H1 (cell line): Measurements from ENCODE around the gene SLC15A3. TPM values are rescaled to one million over a fixed set of nuclear protein-coding genes. Genes with fewer than 3 reads are reported as not detected.

Experiments
- BACH1 ChIP-seq: IDR thresholded peaks from 2 replicates; pipeline ENCODE4 v1.6.1; 2012; ENCODE audit warnings: low read length, improper control_type of control experiment
- NANOG ChIP-seq: IDR thresholded peaks from 2 replicates; pipeline ENCODE4 v1.6.1; 2011; ENCODE audit warnings: low read length, low read depth, mild to moderate bottlenecking, inconsistent platforms; ENCODE audit not compliant: insufficient read depth, poor library complexity, severe bottlenecking
- SP1 ChIP-seq: IDR thresholded peaks from 2 replicates; pipeline ENCODE4 v1.6.1; 2011; ENCODE audit warnings: low read depth, low read length
- SRF ChIP-seq: IDR thresholded peaks from 2 replicates; pipeline ENCODE4 v1.6.1; 2011; ENCODE audit warnings: mild to moderate bottlenecking, low read depth, low read length, moderate library complexity
- TBP ChIP-seq: IDR thresholded peaks from 2 replicates; pipeline ENCODE4 v1.6.1; 2011; ENCODE audit warnings: low read depth, low read length, improper control_type of control experiment
- polyA plus RNA-seq, 7 experiments: library from polyadenylated mRNA; depleted of rRNA in 3 of 7; stranded (reverse) in 5 of 7; unstranded in 2 of 7; fragments of >200 nt in 5 of 7; fragments of 200-250 nt in 2 of 7; gene quantifications; 1 replicate in 5 of 7; 2 replicates in 1 of 7; 4 replicates in 1 of 7; pipeline versions ENCODE4 v1.2.1 to v1.2.3, GENCODE V29; 2011 to 2013; ENCODE audit warnings: missing spikeins in 2 of 7, mixed read lengths in 2 of 7
- total RNA-seq: library from RNA; stranded (reverse); fragmentation: NEBNext Ultra II Directional; extraction: Animal tissue kit (Norgen Biotek cat#: 25700); gene quantifications from 2 replicates; pipeline ENCODE4 v1.2.1, GENCODE V29; 2021
- TF ChIP-seq, protein P1 (sequence below): fragments of 300-600 bp; sonication (generic); IDR thresholded peaks from 2 replicates; pipeline ENCODE4 v1.7.1; 2012; ENCODE audit warnings: low read length, moderate library complexity, mild to moderate bottlenecking, inconsistent platforms; ENCODE audit not compliant: insufficient replicate concordance

SLC15A3 gene
- total and polyA plus RNA-seq, 2 of the 8 experiments (the other 6 are each of a cell fraction or from before 2014, with no cell fraction given) = 25.8 to 31.0 TPM

GRCh38 chr11:60926500-60926899 lies 25.5 kb downstream of the SLC15A3 start (continued):
- TF ChIP-seq, protein P1, sequence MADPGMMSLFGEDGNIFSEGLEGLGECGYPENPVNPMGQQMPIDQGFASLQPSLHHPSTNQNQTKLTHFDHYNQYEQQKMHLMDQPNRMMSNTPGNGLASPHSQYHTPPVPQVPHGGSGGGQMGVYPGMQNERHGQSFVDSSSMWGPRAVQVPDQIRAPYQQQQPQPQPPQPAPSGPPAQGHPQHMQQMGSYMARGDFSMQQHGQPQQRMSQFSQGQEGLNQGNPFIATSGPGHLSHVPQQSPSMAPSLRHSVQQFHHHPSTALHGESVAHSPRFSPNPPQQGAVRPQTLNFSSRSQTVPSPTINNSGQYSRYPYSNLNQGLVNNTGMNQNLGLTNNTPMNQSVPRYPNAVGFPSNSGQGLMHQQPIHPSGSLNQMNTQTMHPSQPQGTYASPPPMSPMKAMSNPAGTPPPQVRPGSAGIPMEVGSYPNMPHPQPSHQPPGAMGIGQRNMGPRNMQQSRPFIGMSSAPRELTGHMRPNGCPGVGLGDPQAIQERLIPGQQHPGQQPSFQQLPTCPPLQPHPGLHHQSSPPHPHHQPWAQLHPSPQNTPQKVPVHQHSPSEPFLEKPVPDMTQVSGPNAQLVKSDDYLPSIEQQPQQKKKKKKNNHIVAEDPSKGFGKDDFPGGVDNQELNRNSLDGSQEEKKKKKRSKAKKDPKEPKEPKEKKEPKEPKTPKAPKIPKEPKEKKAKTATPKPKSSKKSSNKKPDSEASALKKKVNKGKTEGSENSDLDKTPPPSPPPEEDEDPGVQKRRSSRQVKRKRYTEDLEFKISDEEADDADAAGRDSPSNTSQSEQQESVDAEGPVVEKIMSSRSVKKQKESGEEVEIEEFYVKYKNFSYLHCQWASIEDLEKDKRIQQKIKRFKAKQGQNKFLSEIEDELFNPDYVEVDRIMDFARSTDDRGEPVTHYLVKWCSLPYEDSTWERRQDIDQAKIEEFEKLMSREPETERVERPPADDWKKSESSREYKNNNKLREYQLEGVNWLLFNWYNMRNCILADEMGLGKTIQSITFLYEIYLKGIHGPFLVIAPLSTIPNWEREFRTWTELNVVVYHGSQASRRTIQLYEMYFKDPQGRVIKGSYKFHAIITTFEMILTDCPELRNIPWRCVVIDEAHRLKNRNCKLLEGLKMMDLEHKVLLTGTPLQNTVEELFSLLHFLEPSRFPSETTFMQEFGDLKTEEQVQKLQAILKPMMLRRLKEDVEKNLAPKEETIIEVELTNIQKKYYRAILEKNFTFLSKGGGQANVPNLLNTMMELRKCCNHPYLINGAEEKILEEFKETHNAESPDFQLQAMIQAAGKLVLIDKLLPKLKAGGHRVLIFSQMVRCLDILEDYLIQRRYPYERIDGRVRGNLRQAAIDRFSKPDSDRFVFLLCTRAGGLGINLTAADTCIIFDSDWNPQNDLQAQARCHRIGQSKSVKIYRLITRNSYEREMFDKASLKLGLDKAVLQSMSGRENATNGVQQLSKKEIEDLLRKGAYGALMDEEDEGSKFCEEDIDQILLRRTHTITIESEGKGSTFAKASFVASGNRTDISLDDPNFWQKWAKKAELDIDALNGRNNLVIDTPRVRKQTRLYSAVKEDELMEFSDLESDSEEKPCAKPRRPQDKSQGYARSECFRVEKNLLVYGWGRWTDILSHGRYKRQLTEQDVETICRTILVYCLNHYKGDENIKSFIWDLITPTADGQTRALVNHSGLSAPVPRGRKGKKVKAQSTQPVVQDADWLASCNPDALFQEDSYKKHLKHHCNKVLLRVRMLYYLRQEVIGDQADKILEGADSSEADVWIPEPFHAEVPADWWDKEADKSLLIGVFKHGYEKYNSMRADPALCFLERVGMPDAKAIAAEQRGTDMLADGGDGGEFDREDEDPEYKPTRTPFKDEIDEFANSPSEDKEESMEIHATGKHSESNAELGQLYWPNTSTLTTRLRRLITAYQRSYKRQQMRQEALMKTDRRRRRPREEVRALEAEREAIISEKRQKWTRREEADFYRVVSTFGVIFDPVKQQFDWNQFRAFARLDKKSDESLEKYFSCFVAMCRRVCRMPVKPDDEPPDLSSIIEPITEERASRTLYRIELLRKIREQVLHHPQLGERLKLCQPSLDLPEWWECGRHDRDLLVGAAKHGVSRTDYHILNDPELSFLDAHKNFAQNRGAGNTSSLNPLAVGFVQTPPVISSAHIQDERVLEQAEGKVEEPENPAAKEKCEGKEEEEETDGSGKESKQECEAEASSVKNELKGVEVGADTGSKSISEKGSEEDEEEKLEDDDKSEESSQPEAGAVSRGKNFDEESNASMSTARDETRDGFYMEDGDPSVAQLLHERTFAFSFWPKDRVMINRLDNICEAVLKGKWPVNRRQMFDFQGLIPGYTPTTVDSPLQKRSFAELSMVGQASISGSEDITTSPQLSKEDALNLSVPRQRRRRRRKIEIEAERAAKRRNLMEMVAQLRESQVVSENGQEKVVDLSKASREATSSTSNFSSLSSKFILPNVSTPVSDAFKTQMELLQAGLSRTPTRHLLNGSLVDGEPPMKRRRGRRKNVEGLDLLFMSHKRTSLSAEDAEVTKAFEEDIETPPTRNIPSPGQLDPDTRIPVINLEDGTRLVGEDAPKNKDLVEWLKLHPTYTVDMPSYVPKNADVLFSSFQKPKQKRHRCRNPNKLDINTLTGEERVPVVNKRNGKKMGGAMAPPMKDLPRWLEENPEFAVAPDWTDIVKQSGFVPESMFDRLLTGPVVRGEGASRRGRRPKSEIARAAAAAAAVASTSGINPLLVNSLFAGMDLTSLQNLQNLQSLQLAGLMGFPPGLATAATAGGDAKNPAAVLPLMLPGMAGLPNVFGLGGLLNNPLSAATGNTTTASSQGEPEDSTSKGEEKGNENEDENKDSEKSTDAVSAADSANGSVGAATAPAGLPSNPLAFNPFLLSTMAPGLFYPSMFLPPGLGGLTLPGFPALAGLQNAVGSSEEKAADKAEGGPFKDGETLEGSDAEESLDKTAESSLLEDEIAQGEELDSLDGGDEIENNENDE = no peak
- no peak for TF ChIP-seq BACH1
- TF ChIP-seq SP1 = no peak
- TF ChIP-seq SRF = no peak
- TF ChIP-seq TBP = no peak
- TF ChIP-seq NANOG = no peak
